ENCODE data around the gene HSD17B12. TPM values are rescaled to one million over a fixed set of nuclear protein-coding genes. Genes with fewer than 3 reads are reported as not detected.

The HSD17B12 gene
- total RNA-seq, 2 experiments from 2014 or later, result 70.9 to 138 TPM

- no peaks in the 10 kb centered on the region for H3K36me3 ChIP-seq (ENCODE audit: insufficient read depth, low read length)
- no TSS peak for BruUV-seq (replicated peaks)
- DNase-seq (ENCODE audit: low spot score), result no peak
- ChIA-PET POLR2A (interaction anchor here (0.7 kb wide), 1 partner anchor 103 kb away, joined by 4 read pairs; no protein-coding TSS in a partner anchor), CTCF (ENCODE audit: unreplicated experiment) (no interaction called here)
- no peak overlapping the region for H3K4me3 ChIP-seq (ENCODE audit: low read depth, low read length, poor library complexity, severe bottlenecking)
- H3K9me2 ChIP-seq (ENCODE audit: insufficient read depth, low read length), result no peaks in the 10 kb centered on the region
- no peaks in the 10 kb centered on the region for H4K20me1 ChIP-seq (ENCODE audit: insufficient read depth, low read length)
- H3K9me3 ChIP-seq (ENCODE audit: low read length), result no peaks in the 10 kb centered on the region
- no peak overlapping the region for H3K4me2 ChIP-seq (ENCODE audit: low read length)
- no peak overlapping the region for H2AFZ ChIP-seq (ENCODE audit: low read length)
- no peak overlapping the region for H3K27ac ChIP-seq (ENCODE audit: low read depth, low read length, poor library complexity, severe bottlenecking)
- no peaks in the 10 kb centered on the region for H3K4me1 ChIP-seq (ENCODE audit: insufficient read depth, low read length, poor library complexity, severe bottlenecking)
- intact Hi-C loops (cut with micrococcal nuclease; ENCODE audit: unreplicated experiment), result no loop called here
- H3K79me2 ChIP-seq (ENCODE audit: insufficient read depth, low read depth, low read length), result no peaks in the 10 kb centered on the region
- TF ChIP-seq EZH2phosphoT487 (IDR thresholded peaks at IDR 0.05; ENCODE audit: borderline replicate concordance, low read depth, low read length) (no peak), CTCF (conservative IDR thresholded peaks at IDR 0.05; ENCODE audit: low read length) (no peak)
Measured at GRCh38 chr11:43632181-43632580, 48.4 kb upstream of the HSD17B12 start.

GRCh38 chr11:43638717-43639116 lies 41.8 kb upstream of the HSD17B12 start:
- H4K20me1 ChIP-seq (ENCODE audit: insufficient read depth, low read length), result no peaks in the 10 kb centered on the region
- peaks cover 10% of the 10 kb centered on the region; the same call in 1 of the 2 replicates for H3K9me3 ChIP-seq (ENCODE audit: low read length)
- H2AFZ ChIP-seq (ENCODE audit: low read length), result no peak overlapping the region
- intact Hi-C loops (cut with micrococcal nuclease; ENCODE audit: unreplicated experiment), result no loop called here
- BruUV-seq (replicated peaks), result no TSS peak
- no peak overlapping the region for H3K4me3 ChIP-seq (ENCODE audit: low read depth, low read length, poor library complexity, severe bottlenecking)
- H3K36me3 ChIP-seq (ENCODE audit: insufficient read depth, low read length), result no peaks in the 10 kb centered on the region; the same call in 1 of the 2 replicates
- H3K9me2 ChIP-seq (ENCODE audit: insufficient read depth, low read length), result no peaks in the 10 kb centered on the region
- no peak overlapping the region for H3K27ac ChIP-seq (ENCODE audit: low read depth, low read length, poor library complexity, severe bottlenecking)
- H3K4me1 ChIP-seq (ENCODE audit: insufficient read depth, low read length, poor library complexity, severe bottlenecking), result no peaks in the 10 kb centered on the region
- H3K79me2 ChIP-seq (ENCODE audit: insufficient read depth, low read depth, low read length), result no peaks in the 10 kb centered on the region
- no peak for DNase-seq (ENCODE audit: low spot score)
- no peak overlapping the region for H3K4me2 ChIP-seq (ENCODE audit: low read length)
- no peak for TF ChIP-seq CTCF (conservative IDR thresholded peaks at IDR 0.05; ENCODE audit: low read length)
- no peak for TF ChIP-seq EZH2phosphoT487 (IDR thresholded peaks at IDR 0.05; ENCODE audit: borderline replicate concordance, low read depth, low read length)
- ChIA-PET POLR2A (no interaction called here), CTCF (ENCODE audit: unreplicated experiment) (no interaction called here)

GRCh38 chr11:43639224-43639623 lies 41.3 kb upstream of the HSD17B12 start:
- no peak overlapping the region for H3K4me3 ChIP-seq (ENCODE audit: low read depth, low read length, poor library complexity, severe bottlenecking)
- no peak for DNase-seq (ENCODE audit: low spot score)
- ChIA-PET POLR2A (no interaction called here), CTCF (ENCODE audit: unreplicated experiment) (no interaction called here)
- H4K20me1 ChIP-seq (ENCODE audit: insufficient read depth, low read length), result no peaks in the 10 kb centered on the region
- H3K4me2 ChIP-seq (ENCODE audit: low read length), result no peak overlapping the region
- no peaks in the 10 kb centered on the region for H3K9me2 ChIP-seq (ENCODE audit: insufficient read depth, low read length)
- no TSS peak for BruUV-seq (replicated peaks)
- H3K27ac ChIP-seq (ENCODE audit: low read depth, low read length, poor library complexity, severe bottlenecking), result no peak overlapping the region
- no peaks in the 10 kb centered on the region for H3K79me2 ChIP-seq (ENCODE audit: insufficient read depth, low read depth, low read length)
- intact Hi-C loops (cut with micrococcal nuclease; ENCODE audit: unreplicated experiment), result no loop called here
- no peak for TF ChIP-seq EZH2phosphoT487 (IDR thresholded peaks at IDR 0.05; ENCODE audit: borderline replicate concordance, low read depth, low read length)
- TF ChIP-seq CTCF (conservative IDR thresholded peaks at IDR 0.05; ENCODE audit: low read length), result no peak
- H3K9me3 ChIP-seq (ENCODE audit: low read length), result peaks cover 11% of the 10 kb centered on the region; the same call in 1 of the 2 replicates
- H3K36me3 ChIP-seq (ENCODE audit: insufficient read depth, low read length), result no peaks in the 10 kb centered on the region; the same call in 1 of the 2 replicates
- no peak overlapping the region for H2AFZ ChIP-seq (ENCODE audit: low read length)
- H3K4me1 ChIP-seq (ENCODE audit: insufficient read depth, low read length, poor library complexity, severe bottlenecking), result no peaks in the 10 kb centered on the region

Data from OCI-LY7 (cell line).